K562 (cell line): Measurements from ENCODE around the gene TMC5. TPM values are rescaled to one million over a fixed set of nuclear protein-coding genes. Genes with fewer than 3 reads are reported as not detected.

Experiments
- ATAC-seq: fragments of 200-7000 bp; cut with Tn5 transposase; 3 replicates; pipeline ENCODE4 v1.9.1; 2020; ENCODE audit warnings: moderate library complexity
- BruUV-seq: library from RNA; stranded (reverse); fragments of 400-500 nt; replicated peaks from 2 replicates; lab custom pipeline; 2021; lab: Mats Ljungman, UMichigan
- CTCF ChIA-PET: fragments of 300-600 bp; formaldehyde crosslinking; extraction: SDS; loops from one replicate; lab custom pipeline; 2021; ENCODE audit warnings: low intra/inter-chr PET ratio; lab: Yijun Ruan, JAX
- POLR2A ChIA-PET: fragments of 300-600, 350-650 bp; sonication (Branson Sonifier 250); formaldehyde crosslinking; extraction: SDS; loops from one replicate; lab custom pipeline; 2021; ENCODE audit warnings: antibody characterized with exemption, inconsistent platforms; lab: Yijun Ruan, JAX
- DNase-seq, 4 experiments: peaks; one replicate each; pipeline versions ENCODE4 v3.0.0 to v3.0.0-alpha.2; 2011 to 2018; ENCODE audit warnings: low spot score in 3 of 4, mixed read lengths in 3 of 4; ENCODE audit errors: extremely low read depth in 1 of 4
- FAIRE-seq: peaks from 2 replicates; lab custom pipeline; 2011; peaks lifted over from hg19 to GRCh38; lab: Jason Lieb, UNC
- H2AFZ ChIP-seq: 2 replicates; pipeline ENCODE4 v1.6.0; 2011; ENCODE audit warnings: low read depth, low read length, control low read depth, inconsistent platforms
- H3K27ac ChIP-seq: fragments of 200-600 bp; 3 replicates; pipeline ENCODE4 v1.8.0; 2011; ENCODE audit warnings: low read depth, mild to moderate bottlenecking, control low read depth, inconsistent platforms, low read length, moderate library complexity, mixed read lengths; ENCODE audit errors: extremely low read depth
- H3K27me3 ChIP-seq, 2 experiments: fragments of 300-600 bp in 1 of 2; 2 replicates in 1 of 2; 3 replicates in 1 of 2; pipeline versions ENCODE4 v1.6.0 to v1.8.0; 2011; ENCODE audit warnings: inconsistent platforms in 2 of 2, low read length in 2 of 2, mild to moderate bottlenecking in 1 of 2, mixed read lengths in 1 of 2, moderate library complexity in 1 of 2; ENCODE audit not compliant: control insufficient read depth in 2 of 2, insufficient read depth in 2 of 2
- H3K36me3 ChIP-seq: fragments of 300-600 bp; 3 replicates; pipeline ENCODE4 v1.8.0; 2011; ENCODE audit warnings: mild to moderate bottlenecking, low read length, inconsistent platforms; ENCODE audit not compliant: control insufficient read depth, insufficient read depth
- H3K4me1 ChIP-seq, 2 experiments: fragments of 200-600 bp in 1 of 2; replicated peaks in 1 of 2; 2 replicates in 1 of 2; 3 replicates in 1 of 2; pipeline versions ENCODE4 v1.5.1 to v1.8.0; 2011; ENCODE audit warnings: inconsistent platforms in 2 of 2, low read length in 2 of 2, mild to moderate bottlenecking in 1 of 2, mixed read lengths in 1 of 2, moderate library complexity in 1 of 2; ENCODE audit not compliant: control insufficient read depth in 2 of 2, insufficient read depth in 2 of 2
- H3K4me2 ChIP-seq: 2 replicates; pipeline ENCODE4 v1.6.1; 2011; ENCODE audit warnings: low read length, control low read depth, inconsistent platforms, mixed read lengths; ENCODE audit not compliant: insufficient read depth
- H3K4me3 ChIP-seq: fragments of 200-600 bp; sonication (generic), shearing (Covaris generic); 2 replicates; pipeline ENCODE4 v1.5.1; 2016; ENCODE audit warnings: control low read depth, inconsistent platforms
- H3K79me2 ChIP-seq: fragments of 200-600 bp; 3 replicates; pipeline ENCODE4 v1.8.0; 2011; ENCODE audit warnings: low read length, inconsistent platforms; ENCODE audit not compliant: control insufficient read depth, insufficient read depth
- H3K9ac ChIP-seq, 2 experiments: 2 replicates each; pipeline versions ENCODE4 v1.6.0 to v1.6.1; 2011; ENCODE audit warnings: low read depth in 2 of 2, low read length in 2 of 2, control low read depth in 1 of 2, inconsistent platforms in 1 of 2, mild to moderate bottlenecking in 1 of 2, mixed read lengths in 1 of 2; ENCODE audit not compliant: insufficient read depth in 1 of 2
- H3K9me1 ChIP-seq: one replicate; pipeline ENCODE4 v1.6.0; 2011; ENCODE audit warnings: inconsistent platforms, mild to moderate bottlenecking, low read length, moderate library complexity; ENCODE audit not compliant: control insufficient read depth, insufficient read depth
- H3K9me3 ChIP-seq: replicated peaks from 2 replicates; pipeline ENCODE4 v1.5.1; 2011; ENCODE audit warnings: low read depth, low read length, inconsistent platforms; ENCODE audit not compliant: control insufficient read depth, insufficient read depth
- H4K20me1 ChIP-seq: replicated peaks from 2 replicates; pipeline ENCODE4 v1.6.1; 2011; ENCODE audit warnings: low read length, inconsistent platforms, mixed read lengths; ENCODE audit not compliant: control insufficient read depth, insufficient read depth
- BRCA1 ChIP-seq, 2 experiments: fragments of 450-650 bp in 1 of 2; sonication (generic) in 1 of 2; formaldehyde crosslinking in 1 of 2; IDR thresholded peaks; 2 replicates each; pipeline versions ENCODE4 v1.5.0 to v1.6.1; 2017 to 2020; ENCODE audit warnings: mild to moderate bottlenecking in 1 of 2, missing genetic modification reagents in 1 of 2
- CBX2 ChIP-seq: fragments of 200-600 bp; sonication (generic); IDR thresholded peaks from one replicate; pipeline ENCODE4 v1.6.1; 2012; ENCODE audit warnings: mild to moderate bottlenecking, low read length, inconsistent platforms; ENCODE audit not compliant: insufficient read depth, poor library complexity, severe bottlenecking
- CBX3 ChIP-seq, 2 experiments: IDR thresholded peaks; 1 replicate in 1 of 2; 2 replicates in 1 of 2; pipeline ENCODE4 v1.6.1; 2012; ENCODE audit warnings: inconsistent platforms in 2 of 2, low read length in 2 of 2, borderline replicate concordance in 1 of 2, control low read depth in 1 of 2
- EHMT2 ChIP-seq: fragments of 450-650 bp; IDR thresholded peaks from 2 replicates; pipeline ENCODE4 v1.6.1; 2018; ENCODE audit warnings: antibody characterized with exemption
- FIP1L1 ChIP-seq: fragments of 200-400 bp; formaldehyde crosslinking; IDR thresholded peaks from 2 replicates; pipeline ENCODE4 v1.6.1; 2018; ENCODE audit warnings: mild to moderate bottlenecking, low read depth, low read length; ENCODE audit not compliant: poor library complexity, severe bottlenecking
- GABPB1 ChIP-seq: sonication (generic); formaldehyde crosslinking; IDR thresholded peaks from 2 replicates; pipeline ENCODE4 v1.8.0; 2022; ENCODE audit warnings: mild to moderate bottlenecking, missing genetic modification reagents
- GATAD2B ChIP-seq: fragments of 450-650 bp; IDR thresholded peaks from 2 replicates; pipeline ENCODE4 v1.6.1; 2017; ENCODE audit warnings: mild to moderate bottlenecking, borderline replicate concordance
- LARP7 ChIP-seq: fragments of 450-650 bp; IDR thresholded peaks from 2 replicates; pipeline ENCODE4 v1.6.1; 2016
- PHB2 ChIP-seq: fragments of 450-650 bp; IDR thresholded peaks from 2 replicates; pipeline ENCODE4 v1.6.1; 2017; ENCODE audit warnings: low read depth
- PHF20 ChIP-seq: fragments of 450-650 bp; IDR thresholded peaks from 2 replicates; pipeline ENCODE4 v1.6.1; 2018; ENCODE audit not compliant: partially characterized antibody
- POLR2B ChIP-seq: fragments of 450-650 bp; IDR thresholded peaks from 2 replicates; pipeline ENCODE4 v1.6.1; 2018; ENCODE audit warnings: low read depth; ENCODE audit not compliant: partially characterized antibody
- SAFB2 ChIP-seq: fragments of 200-400 bp; formaldehyde crosslinking; IDR thresholded peaks from 2 replicates; pipeline ENCODE4 v1.6.1; 2018; ENCODE audit warnings: borderline replicate concordance, low read length, low read depth, moderate library complexity; ENCODE audit not compliant: severe bottlenecking
- XRCC5 ChIP-seq: fragments of 200-400 bp; formaldehyde crosslinking; IDR thresholded peaks from 2 replicates; pipeline ENCODE4 v1.6.1; 2017; ENCODE audit warnings: low read depth, mild to moderate bottlenecking, low read length
- ZC3H8 ChIP-seq: fragments of 450-650 bp; IDR thresholded peaks from 2 replicates; pipeline ENCODE4 v1.6.1; 2017
- ZNF217 ChIP-seq: sonication (generic); formaldehyde crosslinking; IDR thresholded peaks from 2 replicates; pipeline ENCODE4 v1.8.0; 2022; ENCODE audit warnings: mild to moderate bottlenecking, missing genetic modification reagents
- ZNF263 ChIP-seq: sonication (generic); formaldehyde crosslinking; IDR thresholded peaks from 2 replicates; pipeline ENCODE4 v1.8.0; 2022; ENCODE audit warnings: mild to moderate bottlenecking, missing genetic modification reagents, borderline replicate concordance
- WGBS: fragments of 100-300 bp; shearing (Covaris generic); methylation state at CpG from one replicate; pipeline ENCODE4 v1.1.6; 2016; ENCODE audit warnings: low coverage, mixed read lengths; ENCODE audit not compliant: insufficient coverage; ENCODE audit errors: missing lambda C conversion rate; 5-methylcytosine and 5-hydroxymethylcytosine counted together
- in situ Hi-C: fragments of 300-500 bp; cut with MboI; formaldehyde crosslinking; loops from 4 replicates; pipeline ENCODE4 v1.15.0; 2018; ENCODE audit warnings: inconsistent platforms, mixed read lengths
- intact Hi-C: fragments of 100-400 bp; cut with micrococcal nuclease; formaldehyde crosslinking; loops from 2 replicates; pipeline ENCODE4 v1.14.2; 2022
- polyA plus RNA-seq, 8 experiments: library from polyadenylated mRNA; depleted of rRNA in 4 of 8; stranded (reverse) in 5 of 8; unstranded in 3 of 8; fragments of >200 nt; fragmentation: Nextera tagmentation in 2 of 8; fragmentation: Illumina TruSeq in 1 of 8; extraction: Ambion mirVana in 2 of 8; extraction: Trizol in 1 of 8; gene quantifications; 2 replicates each; pipeline versions ENCODE4 v1.2.1 to v1.2.3, GENCODE V29; 2011 to 2014; ENCODE audit warnings: inconsistent platforms in 1 of 8, missing spikeins in 1 of 8
- total RNA-seq, 7 experiments: library from RNA; depleted of rRNA in 6 of 7; stranded (reverse); fragments of >200 nt in 6 of 7; fragmentation: Illumina TruSeq in 2 of 7; extraction: Trizol in 2 of 7; gene quantifications; 2 replicates each; pipeline versions ENCODE4 v1.2.1 to v1.2.3, GENCODE V29; 2011 to 2021; ENCODE audit warnings: low replicate concordance in 1 of 7
- TF ChIP-seq, protein P1 (sequence below): IDR thresholded peaks from 3 replicates; pipeline ENCODE4 v1.6.1; 2011; ENCODE audit warnings: borderline replicate concordance, mild to moderate bottlenecking; ENCODE audit not compliant: insufficient read length, insufficient read depth

TMC5 gene
- total and polyA plus RNA-seq, 9 of the 15 experiments (the other 6 are each of a cell fraction or from before 2014, with no cell fraction given) = 0.83 to 2.6 (median 1.6) TPM

DNA sequence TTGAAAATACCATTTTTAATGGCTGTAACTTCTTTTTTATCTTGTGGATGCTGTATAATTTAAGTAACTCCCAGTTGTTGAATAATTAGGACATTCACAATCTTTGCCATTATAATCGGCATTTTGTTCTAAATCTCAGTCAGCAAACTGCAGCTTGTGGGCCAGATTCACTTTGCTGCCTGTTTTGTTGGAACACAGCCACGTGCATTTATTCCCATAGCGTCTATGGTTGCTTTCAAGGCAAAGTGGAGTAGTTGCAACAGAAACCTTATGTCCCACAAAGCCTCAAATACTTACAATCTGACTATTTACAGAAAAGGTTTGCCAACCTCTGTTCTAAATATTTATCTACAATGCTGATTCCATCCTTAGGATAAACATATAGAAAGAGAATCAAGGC, 39.2 kb upstream of the TMC5 start (continued):
- TF ChIP-seq GABPB1 = no peak

DNA sequence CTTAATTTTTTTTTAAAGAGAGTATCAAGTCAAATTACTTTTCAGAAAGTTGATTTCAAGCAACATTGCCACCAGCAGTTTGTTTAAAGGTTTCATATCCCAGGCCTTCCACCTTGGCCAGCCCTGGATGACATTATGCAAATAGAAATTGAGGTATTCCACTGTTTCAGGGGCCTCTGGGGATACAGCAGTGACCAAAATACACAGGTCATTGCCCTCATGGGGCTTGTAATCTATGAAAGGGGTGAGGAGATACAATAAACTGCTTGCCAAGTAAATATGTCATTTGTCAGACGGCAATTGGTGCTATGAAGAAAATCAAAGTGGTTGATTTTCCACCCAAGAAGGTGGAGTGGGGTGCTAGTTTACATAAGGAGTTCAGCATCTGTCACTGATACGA, 37.8 kb upstream of the TMC5 start:
- Histone ChIP-seq H3K4me2 (no peak overlapping the region), H4K20me1 (no peaks in the 10 kb centered on the region), H3K79me2 (no peaks in the 10 kb centered on the region), H3K4me1 (peaks cover 0 to 6% of the 10 kb centered on the region in 2 experiments; a peak in 2 of 5 replicates), H3K9ac (no peak overlapping the region), H3K9me3 (no peaks in the 10 kb centered on the region), H2AFZ (no peak overlapping the region), H3K9me1 (no peaks in the 10 kb centered on the region), H3K4me3 (no peak overlapping the region), H3K27me3 (peaks cover 0 to 8% of the 10 kb centered on the region in 2 experiments; a peak in 4 of 5 replicates), H3K27ac (no peak overlapping the region), H3K36me3 (no peaks in the 10 kb centered on the region)
- TF ChIP-seq ZNF263 (CRISPR knock-in tag) (no peak), CBX3 (IDR thresholded peaks at IDR 0.05; ENCODE audit: borderline replicate concordance in 1 of 2, low read length in 2 of 2) (no peak), BRCA1 (IDR thresholded peaks at IDR 0.05) (no peak), BRCA1 (CRISPR knock-in tag; IDR thresholded peaks at IDR 0.05) (no peak), FIP1L1 (no peak), GATAD2B (no peak), PHB2 (no peak), CBX2 (no peak), ZC3H8 (no peak), LARP7 (no peak), ZNF217 (no peak), POLR2B (no peak), XRCC5 (no peak), EHMT2 (no peak), SAFB2 (no peak), PHF20 (no peak)
- TF ChIP-seq, protein P1, sequence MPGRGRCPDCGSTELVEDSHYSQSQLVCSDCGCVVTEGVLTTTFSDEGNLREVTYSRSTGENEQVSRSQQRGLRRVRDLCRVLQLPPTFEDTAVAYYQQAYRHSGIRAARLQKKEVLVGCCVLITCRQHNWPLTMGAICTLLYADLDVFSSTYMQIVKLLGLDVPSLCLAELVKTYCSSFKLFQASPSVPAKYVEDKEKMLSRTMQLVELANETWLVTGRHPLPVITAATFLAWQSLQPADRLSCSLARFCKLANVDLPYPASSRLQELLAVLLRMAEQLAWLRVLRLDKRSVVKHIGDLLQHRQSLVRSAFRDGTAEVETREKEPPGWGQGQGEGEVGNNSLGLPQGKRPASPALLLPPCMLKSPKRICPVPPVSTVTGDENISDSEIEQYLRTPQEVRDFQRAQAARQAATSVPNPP = no peak
- CTCF ChIA-PET = no interaction called here
- 0% methylated on average over 2 of the region's 2 CpGs for WGBS
- intact Hi-C loops (loop anchor here (5.0 to 10.0 kb wide), 3 partner anchors 205 to 505 kb away; partner anchors contain the start of genes GPRC5B and TMC7), in situ Hi-C loops (loop anchor here (5.0 to 25.0 kb wide), 4 partner anchors 205 to 507 kb away; partner anchors contain the start of genes GPRC5B and TMC7)
- DNase-seq (no peak), ATAC-seq (no peak), FAIRE-seq (no peak)
- BruUV-seq = no TSS peak
- POLR2A ChIA-PET = interaction anchor here (0.6 kb wide), 2 partner anchors 24 to 274 kb away, joined by 3 read pairs; no protein-coding TSS in a partner anchor
